ENCODE results near the gene RER1. TPM values are rescaled to one million over a fixed set of nuclear protein-coding genes. Genes with fewer than 3 reads are reported as not detected.

Gene RER1
- total and polyA plus RNA-seq, 11 donors, result 43.3 to 124 (median 78.3) TPM

- Histone ChIP-seq H3K9me3 (no peaks in the 10 kb centered on the region), H3K36me3 (no peaks in the 10 kb centered on the region), H3K27ac (no peak overlapping the region), H3K4me3 (no peak overlapping the region), H3K27me3 (peaks cover 34 to 71% (median 43%) of the 10 kb centered on the region in 9 donors), H3K4me1 (peaks cover 0 to 10% (median 0%) of the 10 kb centered on the region in 12 donors)
- peak in 2 of 12 donors; percentile 17 to 20 for TF ChIP-seq CTCF (IDR thresholded peaks at IDR 0.05)
- TF ChIP-seq POLR2A (IDR thresholded peaks at IDR 0.05), result no peak
- DNase-seq, result no peak
- WGBS, 4 donors, result 1 to 3% (median 2%) methylated on average over 34 to 107 of the region's 107 CpGs
- intact Hi-C loops (cut with DNase I), result no loop called here
- no peak for ATAC-seq
Observed at GRCh38 chr1:2443277-2444137, 51.9 kb downstream of the RER1 start.

GRCh38 chr1:2444138-2444591 lies 52.5 kb downstream of the RER1 start:
- no peaks in the 10 kb centered on the region for H3K9me3 ChIP-seq
- H3K4me1 ChIP-seq, result peaks cover 0 to 10% (median 0%) of the 10 kb centered on the region in 12 donors
- TF ChIP-seq CTCF (IDR thresholded peaks at IDR 0.05) (no peak), POLR2A (IDR thresholded peaks at IDR 0.05) (no peak)
- intact Hi-C loops (cut with DNase I), result no loop called here
- H3K27me3 ChIP-seq, result peaks cover 34 to 73% (median 43%) of the 10 kb centered on the region in 9 donors
- ATAC-seq (no peak), DNase-seq (no peak)
- no peak overlapping the region for H3K27ac ChIP-seq
- H3K36me3 ChIP-seq, result no peaks in the 10 kb centered on the region
- 33 to 69% (median 40%) methylated on average over 8 to 27 of the region's 27 CpGs for WGBS, 4 donors
- H3K4me3 ChIP-seq, result no peak overlapping the region

DNA sequence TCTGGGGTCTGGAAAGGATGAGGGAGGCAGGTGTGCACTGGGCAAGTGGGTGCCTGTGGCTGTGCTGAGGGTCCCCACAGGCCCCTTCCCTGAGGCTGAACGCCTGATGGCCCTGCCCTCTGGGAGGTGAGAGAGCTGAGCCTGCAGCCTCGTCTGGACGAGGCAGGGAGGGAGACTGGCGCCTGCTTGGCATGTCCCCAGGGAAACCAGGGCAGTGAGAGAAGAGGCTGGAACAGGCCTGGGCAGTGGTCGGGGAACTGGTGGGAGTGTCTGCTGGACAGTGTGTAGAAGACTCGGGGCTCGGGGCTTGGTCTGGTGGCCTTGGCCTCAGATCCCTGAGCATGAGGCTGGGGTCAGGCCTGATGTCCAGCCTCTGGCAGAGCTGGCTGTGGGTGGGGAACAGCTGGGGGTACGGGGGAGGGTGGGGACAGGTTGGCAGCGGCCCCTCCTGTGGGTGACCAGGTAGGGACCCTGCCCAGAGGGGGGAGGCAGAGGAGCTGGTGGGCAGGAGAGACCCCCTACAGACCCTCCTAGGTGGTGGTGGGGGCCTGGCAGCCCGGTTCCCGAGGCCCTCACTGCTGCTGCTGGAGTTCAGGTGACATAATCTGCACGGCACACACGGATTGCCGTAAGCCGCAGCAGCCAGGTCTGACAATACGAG lies 53.7 kb downstream of the RER1 start:
- Histone ChIP-seq H3K4me3 (no peak overlapping the region), H3K9me3 (no peaks in the 10 kb centered on the region), H3K27me3 (peaks cover 34 to 77% (median 43%) of the 10 kb centered on the region in 9 donors), H3K36me3 (no peaks in the 10 kb centered on the region), H3K27ac (no peak overlapping the region), H3K4me1 (peaks cover 0 to 10% (median 0%) of the 10 kb centered on the region in 12 donors)
- no peak for ATAC-seq
- intact Hi-C loops (cut with DNase I), result no loop called here
- WGBS, 4 donors, result 63 to 69% (median 67%) methylated on average over 13 to 16 of the region's 16 CpGs
- DNase-seq, result no peak
- no peak for TF ChIP-seq POLR2A (IDR thresholded peaks at IDR 0.05)
- TF ChIP-seq CTCF (IDR thresholded peaks at IDR 0.05), result no peak

- H3K4me1 ChIP-seq, result peaks cover 0 to 10% (median 0%) of the 10 kb centered on the region in 12 donors
- DNase-seq (no peak), ATAC-seq (no peak)
- no peaks in the 10 kb centered on the region for H3K9me3 ChIP-seq
- TF ChIP-seq CTCF (IDR thresholded peaks at IDR 0.05) (no peak), POLR2A (IDR thresholded peaks at IDR 0.05) (no peak)
- H3K27me3 ChIP-seq, result peaks cover 34 to 79% (median 45%) of the 10 kb centered on the region in 9 donors
- H3K4me3 ChIP-seq, result no peak overlapping the region
- no peaks in the 10 kb centered on the region for H3K36me3 ChIP-seq
- 70 to 83% (median 78%) methylated on average over 12 to 15 of the region's 15 CpGs for WGBS, 4 donors
- no peak overlapping the region for H3K27ac ChIP-seq
- intact Hi-C loops (cut with DNase I), result no loop called here
Observed at GRCh38 chr1:2445823-2446215, 54.2 kb downstream of the RER1 start.

Data from heart left ventricle (tissue), 16 donors.